Measurements from ENCODE around the gene ANKZF1.
A peak's percentile ranks its signal among the peaks of the same experiment; 100 is the strongest.
"Not testable (repeated sequence)": the region's sequence is repeated elsewhere in the genome, so short reads cannot be mapped to it uniquely, and the experiment has no call there.

The ANKZF1 gene, protein sequence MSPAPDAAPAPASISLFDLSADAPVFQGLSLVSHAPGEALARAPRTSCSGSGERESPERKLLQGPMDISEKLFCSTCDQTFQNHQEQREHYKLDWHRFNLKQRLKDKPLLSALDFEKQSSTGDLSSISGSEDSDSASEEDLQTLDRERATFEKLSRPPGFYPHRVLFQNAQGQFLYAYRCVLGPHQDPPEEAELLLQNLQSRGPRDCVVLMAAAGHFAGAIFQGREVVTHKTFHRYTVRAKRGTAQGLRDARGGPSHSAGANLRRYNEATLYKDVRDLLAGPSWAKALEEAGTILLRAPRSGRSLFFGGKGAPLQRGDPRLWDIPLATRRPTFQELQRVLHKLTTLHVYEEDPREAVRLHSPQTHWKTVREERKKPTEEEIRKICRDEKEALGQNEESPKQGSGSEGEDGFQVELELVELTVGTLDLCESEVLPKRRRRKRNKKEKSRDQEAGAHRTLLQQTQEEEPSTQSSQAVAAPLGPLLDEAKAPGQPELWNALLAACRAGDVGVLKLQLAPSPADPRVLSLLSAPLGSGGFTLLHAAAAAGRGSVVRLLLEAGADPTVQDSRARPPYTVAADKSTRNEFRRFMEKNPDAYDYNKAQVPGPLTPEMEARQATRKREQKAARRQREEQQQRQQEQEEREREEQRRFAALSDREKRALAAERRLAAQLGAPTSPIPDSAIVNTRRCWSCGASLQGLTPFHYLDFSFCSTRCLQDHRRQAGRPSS

GRCh38 chr2:219229305-219230058, at the start of gene ANKZF1, which contains the start of gene ATG9A:
Gene ANKZF1 (plus strand): TSS chr2:219229806. CDS start chr2:219230258, 452 bp downstream.
Gene ATG9A (minus strand): TSS chr2:219229636. CDS start chr2:219228024, 1,612 bp downstream.
- peak; percentile 99 for DNase-seq

- no peak for DNase-seq
These were observed 48.6 kb upstream of the ANKZF1 start for GRCh38 chr2:219180961-219181360.

DNA sequence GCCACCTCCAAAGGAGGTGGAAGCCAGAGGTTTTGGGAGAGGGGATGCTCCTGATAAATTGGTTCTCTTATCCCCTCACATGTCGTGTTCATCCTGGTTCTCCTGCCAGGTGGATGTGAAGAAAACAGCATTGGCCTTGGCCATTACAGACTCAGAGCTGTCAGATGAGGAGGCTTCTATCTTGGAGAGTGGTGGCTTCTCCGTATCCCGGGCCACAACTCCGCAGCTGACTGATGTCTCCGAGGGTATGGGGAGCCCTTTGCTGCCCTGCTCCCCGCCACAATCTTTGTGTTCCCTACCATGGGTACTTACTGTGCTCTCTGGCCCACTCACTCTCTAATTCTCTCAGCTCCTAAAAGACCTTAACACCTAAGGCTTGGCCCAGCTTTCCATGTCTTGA, 48.1 kb upstream of the ANKZF1 start:
- DNase-seq = no peak

DNA sequence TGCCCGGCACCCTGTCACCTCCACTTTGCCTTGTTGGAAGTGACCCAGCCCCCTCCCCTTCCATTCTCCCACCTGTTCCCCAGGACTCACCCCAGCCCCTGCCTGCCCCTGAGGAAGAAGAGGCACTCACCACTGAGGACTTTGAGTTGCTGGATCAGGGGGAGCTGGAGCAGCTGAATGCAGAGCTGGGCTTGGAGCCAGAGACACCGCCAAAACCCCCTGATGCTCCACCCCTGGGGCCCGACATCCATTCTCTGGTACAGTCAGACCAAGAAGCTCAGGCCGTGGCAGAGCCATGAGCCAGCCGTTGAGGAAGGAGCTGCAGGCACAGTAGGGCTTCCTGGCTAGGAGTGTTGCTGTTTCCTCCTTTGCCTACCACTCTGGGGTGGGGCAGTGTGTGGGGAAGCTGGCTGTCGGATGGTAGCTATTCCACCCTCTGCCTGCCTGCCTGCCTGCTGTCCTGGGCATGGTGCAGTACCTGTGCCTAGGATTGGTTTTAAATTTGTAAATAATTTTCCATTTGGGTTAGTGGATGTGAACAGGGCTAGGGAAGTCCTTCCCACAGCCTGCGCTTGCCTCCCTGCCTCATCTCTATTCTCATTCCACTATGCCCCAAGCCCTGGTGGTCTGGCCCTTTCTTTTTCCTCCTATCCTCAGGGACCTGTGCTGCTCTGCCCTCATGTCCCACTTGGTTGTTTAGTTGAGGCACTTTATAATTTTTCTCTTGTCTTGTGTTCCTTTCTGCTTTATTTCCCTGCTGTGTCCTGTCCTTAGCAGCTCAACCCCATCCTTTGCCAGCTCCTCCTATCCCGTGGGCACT, 47.1 kb upstream of the ANKZF1 start:
- no peak for DNase-seq

- DNase-seq = no peak
These were observed 46.3 kb upstream of the ANKZF1 start for GRCh38 chr2:219183151-219183772.

DNA sequence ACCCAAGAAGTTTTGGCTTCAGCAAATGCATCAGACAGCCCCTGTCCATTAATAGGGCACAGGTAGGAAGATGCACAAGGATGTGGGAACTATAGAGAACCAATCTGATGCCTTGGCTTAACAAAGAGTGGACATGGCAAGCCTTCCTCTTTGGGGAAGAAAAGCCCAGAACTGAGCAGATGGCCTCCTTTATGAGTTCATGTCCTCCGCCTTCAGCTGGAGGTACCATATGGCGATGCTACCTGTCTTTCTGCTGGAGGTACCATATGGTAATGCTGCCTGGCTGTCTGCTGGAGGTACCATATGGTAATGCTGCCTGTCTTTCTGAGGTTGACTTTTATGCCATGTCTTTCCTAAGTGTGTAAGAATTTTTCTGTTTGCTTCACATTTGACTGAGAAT, 45.5 kb upstream of the ANKZF1 start:
- DNase-seq = no peak

GRCh38 chr2:219186754-219187456, 42.7 kb upstream of the ANKZF1 start:
- DNase-seq = no peak

GRCh38 chr2:219197388-219197787, 32.2 kb upstream of the ANKZF1 start:
- DNase-seq = no peak

- no peak for DNase-seq
These were observed 30.6 kb upstream of the ANKZF1 start for GRCh38 chr2:219198974-219199373.

DNA sequence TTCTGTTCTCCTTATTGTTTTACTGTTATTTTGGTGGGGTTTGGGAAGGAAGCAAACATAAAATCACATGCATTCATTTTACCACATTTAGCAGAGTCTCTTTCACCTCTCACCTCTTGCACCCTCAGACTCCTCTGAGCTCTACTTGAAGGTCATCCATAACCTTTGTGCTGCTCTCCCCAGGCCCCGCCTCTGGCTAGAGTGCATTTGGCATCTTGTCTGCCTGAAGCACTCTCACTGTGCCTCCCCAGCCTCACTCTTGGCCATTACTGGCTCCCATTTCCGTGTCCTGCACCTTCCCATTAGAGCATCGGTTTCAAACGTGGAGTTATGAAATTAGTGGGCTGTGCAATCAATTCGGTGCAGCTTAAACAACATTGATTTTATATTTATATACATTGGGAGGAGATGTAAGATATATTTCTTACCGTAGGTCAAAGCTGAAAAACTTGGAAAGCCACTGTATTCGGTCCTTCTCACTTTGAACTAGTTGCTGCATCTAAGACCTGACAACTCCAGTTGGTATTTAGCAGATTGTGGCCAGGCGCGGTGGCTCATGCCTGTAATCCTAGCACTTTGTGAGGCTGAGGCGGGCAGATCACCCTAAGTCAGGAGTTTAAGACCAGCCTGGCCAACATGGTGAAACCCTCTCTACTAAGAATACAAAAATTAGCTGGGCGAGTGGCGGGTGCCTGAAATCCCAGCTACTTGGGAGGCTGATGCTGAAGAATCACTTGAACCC, 30.0 kb upstream of the ANKZF1 start:
- no peak for DNase-seq

DNA sequence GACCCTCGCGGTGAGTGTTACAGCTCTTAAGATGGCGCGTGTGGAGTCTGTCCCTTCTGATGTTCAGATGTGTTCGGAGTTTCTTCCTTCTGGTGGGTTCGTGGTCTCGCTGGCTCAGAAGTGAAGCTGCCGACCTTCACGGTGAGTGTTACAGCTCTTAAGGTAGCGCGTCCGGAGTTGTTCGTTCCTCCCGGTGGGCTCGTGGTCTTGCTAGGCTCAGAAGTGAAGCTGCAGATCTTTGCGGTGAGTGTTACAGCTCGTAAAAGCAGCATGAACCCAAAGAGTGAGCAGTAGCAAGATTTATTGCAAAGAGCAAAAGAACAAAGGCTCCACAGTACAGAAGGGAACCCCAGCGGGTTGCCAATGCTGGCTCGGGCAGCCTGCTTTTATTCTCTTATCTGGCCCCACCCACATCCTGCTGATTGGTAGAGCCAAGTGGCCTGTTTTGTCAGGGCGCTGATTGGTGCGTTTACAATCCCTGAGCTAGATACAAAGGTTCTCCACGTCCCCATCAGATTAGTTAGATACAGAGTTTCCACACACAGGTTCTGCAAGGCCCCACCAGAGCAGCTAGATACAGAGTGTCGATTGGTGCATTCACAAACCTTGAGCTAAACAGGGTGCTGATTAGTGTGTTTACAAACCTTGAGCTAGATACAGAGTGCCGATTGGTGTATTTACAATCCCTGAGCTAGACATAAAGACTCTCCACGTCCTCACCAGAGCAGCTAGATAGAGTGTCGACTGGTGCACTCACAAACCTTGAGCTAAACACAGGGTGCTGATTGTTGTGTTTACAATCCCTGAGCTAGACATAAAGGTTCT, 28.9 kb upstream of the ANKZF1 start:
- DNase-seq = peak; percentile 60

DNA sequence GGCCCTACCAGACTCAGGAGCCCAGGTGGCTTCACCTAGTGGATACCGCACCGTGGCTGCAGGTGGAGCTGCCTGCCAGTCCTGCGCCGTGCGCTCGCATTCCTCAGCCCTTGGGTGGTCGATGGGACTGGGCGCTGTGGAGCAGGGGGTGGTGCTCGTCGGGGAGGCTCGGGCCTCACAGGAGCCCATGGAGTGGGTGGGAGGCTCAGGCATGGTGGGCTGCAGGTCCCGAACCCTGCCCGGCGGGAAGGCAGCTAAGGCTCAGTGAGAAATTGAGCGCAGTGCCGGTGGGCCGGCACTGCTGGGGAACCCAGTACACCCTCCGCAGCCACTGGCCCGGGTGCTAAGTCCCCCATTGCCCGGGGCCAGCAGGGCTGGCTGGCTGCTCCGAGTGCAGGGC, 28.3 kb upstream of the ANKZF1 start:
- not testable (repeated sequence) for DNase-seq

- DNase-seq = no peak
These were observed 25.0 kb upstream of the ANKZF1 start for GRCh38 chr2:219204425-219205164.

DNA sequence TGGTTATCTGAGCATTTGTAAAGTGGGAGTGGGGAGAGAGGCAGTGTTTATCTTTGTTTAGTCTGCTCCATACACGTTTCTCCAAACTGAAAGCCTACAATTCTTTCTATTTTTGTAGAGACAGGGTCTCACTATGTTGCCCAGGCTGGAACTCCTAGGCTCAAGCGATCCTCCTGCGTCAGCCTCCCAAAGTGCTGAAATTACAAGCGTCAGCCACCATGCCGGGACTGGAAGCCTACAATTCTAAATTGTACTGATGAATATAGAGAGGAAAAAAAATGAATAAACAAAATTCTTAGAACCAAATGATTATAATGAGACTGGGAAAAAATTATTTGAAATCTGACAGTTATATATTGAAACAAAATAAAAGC, 24.5 kb upstream of the ANKZF1 start:
- no peak for DNase-seq

DNA sequence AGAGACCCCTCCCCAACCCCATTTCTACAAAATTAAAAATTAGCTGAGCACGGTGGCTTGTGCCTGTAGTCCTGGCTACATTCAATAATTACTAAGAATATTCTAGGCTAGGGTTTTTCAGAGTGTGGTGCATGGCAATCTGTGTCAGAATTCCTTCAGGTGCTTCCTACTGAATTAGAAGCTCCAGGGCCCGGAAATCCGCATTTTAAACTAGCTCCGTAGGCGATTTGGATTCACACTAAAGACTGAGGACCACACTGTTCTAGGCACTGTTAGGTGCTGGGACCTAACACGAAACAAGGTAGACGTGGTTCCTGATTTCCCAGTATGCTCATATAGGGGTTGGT, 23.7 kb upstream of the ANKZF1 start:
- DNase-seq = no peak

DNA sequence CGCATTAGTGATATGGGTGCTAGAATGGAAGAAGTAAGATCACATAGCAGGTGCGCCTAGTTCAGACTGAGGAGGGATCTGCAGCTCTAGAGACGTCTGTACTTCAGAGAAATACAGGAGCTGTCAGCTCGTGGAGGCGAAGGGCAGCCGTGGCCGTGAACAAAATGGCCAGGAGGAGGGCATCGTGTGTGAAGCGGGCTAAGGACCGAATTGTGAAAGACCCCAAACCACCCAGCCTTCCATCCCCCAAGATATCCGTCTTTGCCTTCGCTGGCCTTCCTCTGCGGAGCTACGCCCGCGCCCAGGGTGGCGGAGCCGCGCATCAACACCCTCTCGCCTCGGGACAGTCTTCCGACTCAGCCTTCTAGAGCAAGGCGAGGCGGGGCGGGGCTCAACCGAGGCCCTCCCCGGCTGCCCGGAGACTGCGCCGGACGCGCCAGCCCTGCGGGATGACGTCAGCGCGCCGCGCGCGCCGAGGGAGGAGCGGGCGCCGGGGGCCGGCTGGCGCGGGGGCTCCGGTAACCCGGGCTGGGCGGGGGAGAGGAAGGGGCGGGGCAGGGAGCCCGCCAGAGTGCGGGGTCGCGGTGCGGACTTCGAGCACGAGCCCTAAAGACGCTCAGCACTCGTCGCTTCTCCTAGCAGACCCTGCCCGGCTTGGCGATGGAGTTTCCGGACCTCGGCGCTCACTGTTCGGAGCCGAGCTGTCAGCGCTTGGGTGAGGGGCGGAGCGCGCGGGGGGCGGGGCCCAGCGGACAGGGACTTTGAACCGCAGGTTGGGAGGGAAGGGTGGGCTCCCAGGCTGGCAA, 23.1 kb upstream of the ANKZF1 start, which contains the start of gene ZFAND2B:
TSS of gene ZFAND2B (plus strand) at position 455 of the 806 bp plus-strand sequence. CDS start at position 661, 206 bp downstream.
- peak; percentile 95 for DNase-seq

GRCh38 chr2:219207134-219207883, 22.3 kb upstream of the ANKZF1 start:
- no peak for DNase-seq
